Left lung (tissue), 10 donors: ENCODE data around the gene PSMD11. TPM values are rescaled to one million over a fixed set of nuclear protein-coding genes. Genes with fewer than 3 reads are reported as not detected.

Source experiments
- ATAC-seq: fragments of 200-7000 bp; cut with Tn5 transposase; one replicate; pipeline ENCODE4 v1.9.1; 2020; ENCODE audit warnings: moderate library complexity
- DNase-seq, 4 donors: peaks; one replicate each; pipeline ENCODE4 v3.0.0-alpha.2; 2013 to 2020
- H3K27ac ChIP-seq, 2 donors: fragments of 200-600 bp; sonication (generic) in 1 of 2; one replicate each; pipeline versions ENCODE4 v1.5.0 to v1.8.0; 2020 to 2021
- H3K27me3 ChIP-seq, 2 donors: fragments of 200-600 bp; sonication (generic) in 1 of 2; one replicate each; pipeline versions ENCODE4 v1.5.0 to v1.8.0; 2020 to 2021
- H3K36me3 ChIP-seq, 2 donors: fragments of 200-600 bp; sonication (generic) in 1 of 2; one replicate each; pipeline versions ENCODE4 v1.5.0 to v1.8.0; 2020 to 2021
- H3K4me1 ChIP-seq, 2 donors: fragments of 200-600 bp; one replicate each; pipeline ENCODE4 v1.8.0; 2021
- H3K4me3 ChIP-seq, 2 donors: fragments of 200-600 bp; sonication (generic) in 1 of 2; one replicate each; pipeline versions ENCODE4 v1.5.0 to v1.8.0; 2020 to 2021; ENCODE audit warnings: mild to moderate bottlenecking in 1 of 2
- H3K9me3 ChIP-seq, 2 donors: fragments of 200-600 bp; sonication (generic) in 1 of 2; one replicate each; pipeline versions ENCODE4 v1.5.0 to v1.8.0; 2020 to 2021
- CTCF ChIP-seq, 2 donors: fragments of 200-600 bp; sonication (generic) in 1 of 2; IDR thresholded peaks; one replicate each; pipeline versions ENCODE4 v1.5.0 to v1.8.0; 2021; ENCODE audit warnings: antibody characterized with exemption in 2 of 2
- intact Hi-C, 2 donors: fragments of 100-400 bp; cut with DNase I; formaldehyde crosslinking; loops; one replicate each; pipeline versions ENCODE4 v1.11.2 to v1.14.2; 2022
- polyA plus RNA-seq, 6 donors: library from polyadenylated mRNA; unstranded; fragments of 120-200 nt; gene quantifications; one replicate each; pipeline ENCODE4 v1.2.1, GENCODE V29; 2013; ENCODE audit not compliant: insufficient read length in 6 of 6
- total RNA-seq, 2 donors: library from RNA; stranded (reverse); fragmentation: NEBNext Ultra II Directional; extraction: Animal tissue kit (Norgen Biotek cat#: 25700); gene quantifications; one replicate each; pipeline ENCODE4 v1.2.1, GENCODE V29; 2021
- donor health status: DM: no; HTN: yes; CAD: no.
- donor health status: DM: no; HTN: no; CAD: no.

PSMD11 gene
- total and polyA plus RNA-seq, 8 donors = 67.4 to 115 (median 82.8) TPM

DNA sequence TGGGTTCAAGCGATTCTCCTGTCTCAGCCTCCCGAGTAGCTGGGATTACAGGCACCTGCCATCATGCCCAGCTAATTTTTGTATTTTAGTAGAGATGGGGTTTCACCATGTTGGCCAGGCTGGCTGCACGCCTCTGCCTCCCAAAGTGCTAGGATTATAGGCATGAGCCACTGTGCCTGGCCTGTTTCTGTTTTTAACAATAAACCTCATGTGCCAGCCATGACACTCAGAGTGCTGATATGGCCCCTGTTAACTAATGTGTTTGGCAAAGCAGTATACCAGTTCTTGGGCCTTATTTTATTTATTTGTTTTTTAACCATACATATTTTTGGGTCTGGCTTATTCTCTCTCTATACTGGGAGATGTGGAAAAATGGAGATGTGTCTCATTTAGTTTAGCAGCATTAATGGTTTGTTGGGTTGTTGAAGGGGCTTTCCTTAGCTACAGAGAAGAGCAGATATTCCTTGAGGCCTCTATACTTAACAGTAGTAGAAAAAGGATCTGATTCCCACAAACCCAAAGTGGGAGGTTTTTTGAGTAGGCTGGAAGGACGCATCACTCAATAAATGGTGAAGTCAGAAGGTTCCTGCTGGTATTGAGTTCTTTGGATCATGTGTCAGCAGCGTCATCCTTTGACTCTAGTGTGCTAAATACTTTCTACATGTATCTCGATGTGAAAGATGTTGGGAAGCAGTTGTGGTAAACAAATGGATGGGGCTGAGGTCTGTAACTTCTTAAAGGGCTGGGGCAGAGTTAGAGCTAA lies 26.3 kb downstream of the PSMD11 start:
- no peaks in the 10 kb centered on the region for H3K27me3 ChIP-seq
- ATAC-seq (no peak), DNase-seq (no peak)
- intact Hi-C loops = no loop called here
- H3K4me1 ChIP-seq = no peaks in the 10 kb centered on the region
- no peaks in the 10 kb centered on the region for H3K9me3 ChIP-seq
- no peak for TF ChIP-seq CTCF (IDR thresholded peaks at IDR 0.05)
- peaks cover 0 to 99% of the 10 kb centered on the region in 2 donors for H3K36me3 ChIP-seq
- no peak overlapping the region for H3K4me3 ChIP-seq
- no peak overlapping the region for H3K27ac ChIP-seq

- peaks cover 0 to 99% of the 10 kb centered on the region in 2 donors for H3K36me3 ChIP-seq
- H3K27ac ChIP-seq = no peak overlapping the region
- intact Hi-C loops = no loop called here
- no peak for ATAC-seq
- DNase-seq = no peak
- no peaks in the 10 kb centered on the region for H3K27me3 ChIP-seq
- no peak overlapping the region for H3K4me3 ChIP-seq
- no peaks in the 10 kb centered on the region for H3K4me1 ChIP-seq
- H3K9me3 ChIP-seq = no peaks in the 10 kb centered on the region
- TF ChIP-seq CTCF (IDR thresholded peaks at IDR 0.05) = no peak
Measured at GRCh38 chr17:32471652-32472051, 27.3 kb downstream of the PSMD11 start.

- TF ChIP-seq CTCF (IDR thresholded peaks at IDR 0.05) = no peak
- no peak for ATAC-seq
- Histone ChIP-seq H3K4me1 (no peaks in the 10 kb centered on the region), H3K36me3 (peaks cover 0 to 99% of the 10 kb centered on the region in 2 donors), H3K27ac (no peak overlapping the region), H3K4me3 (no peak overlapping the region), H3K9me3 (no peaks in the 10 kb centered on the region), H3K27me3 (no peaks in the 10 kb centered on the region)
- intact Hi-C loops = no loop called here
- no peak for DNase-seq
Measured at GRCh38 chr17:32475258-32475657, 30.9 kb downstream of the PSMD11 start.

GRCh38 chr17:32477220-32477619 lies 32.9 kb downstream of the PSMD11 start:
- no peak overlapping the region for H3K4me3 ChIP-seq
- intact Hi-C loops = no loop called here
- TF ChIP-seq CTCF (IDR thresholded peaks at IDR 0.05) = no peak
- DNase-seq = no peak
- no peaks in the 10 kb centered on the region for H3K4me1 ChIP-seq
- H3K27ac ChIP-seq = no peak overlapping the region
- H3K27me3 ChIP-seq = no peaks in the 10 kb centered on the region
- no peak for ATAC-seq
- peaks cover 0 to 99% of the 10 kb centered on the region in 2 donors for H3K36me3 ChIP-seq
- H3K9me3 ChIP-seq = no peaks in the 10 kb centered on the region

DNA sequence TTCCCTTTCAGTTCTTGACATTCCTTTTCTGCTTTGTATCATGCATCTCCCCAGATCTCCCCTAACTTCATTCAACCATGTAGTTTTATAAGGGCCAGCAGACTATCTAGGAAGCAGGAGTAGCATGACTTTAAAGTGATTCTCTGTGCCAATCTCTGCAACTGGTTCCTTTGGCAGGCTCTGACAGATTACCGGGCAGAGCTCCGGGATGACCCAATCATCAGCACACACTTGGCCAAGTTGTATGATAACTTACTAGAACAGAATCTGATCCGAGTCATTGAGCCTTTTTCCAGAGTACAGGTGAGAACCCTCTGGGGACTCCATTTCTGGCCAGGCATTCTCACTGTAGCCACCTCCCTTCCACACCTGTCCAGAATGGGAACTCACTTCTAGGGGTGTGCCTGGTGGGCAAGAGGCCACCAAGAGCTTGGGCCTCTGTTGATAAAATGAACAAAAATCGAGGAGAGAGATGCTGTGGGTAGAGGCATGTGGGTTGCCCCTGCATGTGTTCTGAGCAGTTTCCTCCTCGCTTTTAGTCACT lies 34.8 kb downstream of the PSMD11 start:
- Histone ChIP-seq H3K36me3 (peaks cover 0 to 95% of the 10 kb centered on the region in 2 donors), H3K9me3 (no peaks in the 10 kb centered on the region), H3K4me3 (no peak overlapping the region), H3K4me1 (peaks cover 0 to 3% of the 10 kb centered on the region in 2 donors), H3K27me3 (no peaks in the 10 kb centered on the region), H3K27ac (no peak overlapping the region)
- intact Hi-C loops = no loop called here
- DNase-seq (no peak), ATAC-seq (no peak)
- no peak for TF ChIP-seq CTCF (IDR thresholded peaks at IDR 0.05)
